IPS-18a (cell line): ENCODE data around the gene NPPB.

Source experiments
- H3K27ac ChIP-seq: one replicate; pipeline ENCODE4 v1.5.1; 2013; ENCODE audit warnings: low read length
- H3K27me3 ChIP-seq: one replicate; pipeline ENCODE4 v1.6.1; 2013; ENCODE audit warnings: mild to moderate bottlenecking, low read length; ENCODE audit not compliant: control insufficient read depth, insufficient read depth
- H3K36me3 ChIP-seq: one replicate; pipeline ENCODE4 v1.6.1; 2013; ENCODE audit warnings: low read depth, low read length; ENCODE audit not compliant: control insufficient read depth
- H3K4me1 ChIP-seq: one replicate; pipeline ENCODE4 v1.6.1; 2013; ENCODE audit warnings: low read depth, low read length; ENCODE audit not compliant: control insufficient read depth
- H3K4me3 ChIP-seq: one replicate; pipeline ENCODE4 v1.5.1; 2013; ENCODE audit warnings: low read length
- H3K9ac ChIP-seq: one replicate; pipeline ENCODE4 v1.6.1; 2013; ENCODE audit warnings: mild to moderate bottlenecking, low read length, moderate library complexity
- H3K9me3 ChIP-seq: one replicate; pipeline ENCODE4 v1.6.1; 2013; ENCODE audit warnings: low read depth, low read length; ENCODE audit not compliant: control insufficient read depth

NPPB gene

GRCh38 chr1:11879311-11880180 is 20.8 kb upstream of the NPPB start:
- Histone ChIP-seq H3K36me3 (no peaks in the 10 kb centered on the region), H3K27me3 (no peaks in the 10 kb centered on the region), H3K4me3 (no peak overlapping the region), H3K4me1 (no peaks in the 10 kb centered on the region), H3K9me3 (no peaks in the 10 kb centered on the region), H3K9ac (no peak overlapping the region), H3K27ac (no peak overlapping the region)

GRCh38 chr1:11878891-11879190 is 20.1 kb upstream of the NPPB start:
- Histone ChIP-seq H3K36me3 (no peaks in the 10 kb centered on the region), H3K9ac (no peak overlapping the region), H3K27ac (no peak overlapping the region), H3K9me3 (no peaks in the 10 kb centered on the region), H3K4me3 (no peak overlapping the region), H3K4me1 (no peaks in the 10 kb centered on the region), H3K27me3 (no peaks in the 10 kb centered on the region)

- Histone ChIP-seq H3K4me1 (no peaks in the 10 kb centered on the region), H3K9ac (no peak overlapping the region), H3K36me3 (no peaks in the 10 kb centered on the region), H3K27me3 (no peaks in the 10 kb centered on the region), H3K27ac (no peak overlapping the region), H3K4me3 (no peak overlapping the region), H3K9me3 (no peaks in the 10 kb centered on the region)
These were observed 19.5 kb upstream of the NPPB start for GRCh38 chr1:11878081-11878890.

GRCh38 chr1:11877074-11877473 is 18.3 kb upstream of the NPPB start:
- Histone ChIP-seq H3K27me3 (no peaks in the 10 kb centered on the region), H3K27ac (no peak overlapping the region), H3K9me3 (no peaks in the 10 kb centered on the region), H3K4me3 (no peak overlapping the region), H3K9ac (no peak overlapping the region), H3K4me1 (no peaks in the 10 kb centered on the region), H3K36me3 (no peaks in the 10 kb centered on the region)

GRCh38 chr1:11875094-11875493 is 16.3 kb upstream of the NPPB start:
- no peaks in the 10 kb centered on the region for H3K27me3 ChIP-seq
- H3K4me3 ChIP-seq, result no peak overlapping the region
- no peak overlapping the region for H3K9ac ChIP-seq
- no peaks in the 10 kb centered on the region for H3K4me1 ChIP-seq
- H3K9me3 ChIP-seq, result no peaks in the 10 kb centered on the region
- no peak overlapping the region for H3K27ac ChIP-seq
- no peaks in the 10 kb centered on the region for H3K36me3 ChIP-seq

GRCh38 chr1:11874624-11875023 is 15.9 kb upstream of the NPPB start:
- H3K4me1 ChIP-seq, result no peaks in the 10 kb centered on the region
- no peak overlapping the region for H3K27ac ChIP-seq
- no peak overlapping the region for H3K4me3 ChIP-seq
- no peak overlapping the region for H3K9ac ChIP-seq
- no peaks in the 10 kb centered on the region for H3K27me3 ChIP-seq
- no peaks in the 10 kb centered on the region for H3K9me3 ChIP-seq
- H3K36me3 ChIP-seq, result no peaks in the 10 kb centered on the region

- Histone ChIP-seq H3K9ac (no peak overlapping the region), H3K27me3 (no peaks in the 10 kb centered on the region), H3K4me3 (no peak overlapping the region), H3K9me3 (no peaks in the 10 kb centered on the region), H3K27ac (no peak overlapping the region), H3K36me3 (no peaks in the 10 kb centered on the region), H3K4me1 (no peaks in the 10 kb centered on the region)
These were observed 15.5 kb upstream of the NPPB start for GRCh38 chr1:11874258-11874562.

- Histone ChIP-seq H3K27ac (no peak overlapping the region), H3K9me3 (no peaks in the 10 kb centered on the region), H3K27me3 (no peaks in the 10 kb centered on the region), H3K9ac (no peak overlapping the region), H3K36me3 (no peaks in the 10 kb centered on the region), H3K4me1 (no peaks in the 10 kb centered on the region), H3K4me3 (no peak overlapping the region)
These were observed 14.9 kb upstream of the NPPB start for GRCh38 chr1:11873395-11874257.

- Histone ChIP-seq H3K9ac (no peak overlapping the region), H3K9me3 (no peaks in the 10 kb centered on the region), H3K4me1 (no peaks in the 10 kb centered on the region), H3K36me3 (no peaks in the 10 kb centered on the region), H3K27ac (no peak overlapping the region), H3K27me3 (no peaks in the 10 kb centered on the region), H3K4me3 (no peak overlapping the region)
These were observed 13.8 kb upstream of the NPPB start for GRCh38 chr1:11872545-11872944.

GRCh38 chr1:11869650-11870207 is 11.0 kb upstream of the NPPB start:
- H3K27me3 ChIP-seq, result no peaks in the 10 kb centered on the region
- H3K27ac ChIP-seq, result no peak overlapping the region
- H3K9ac ChIP-seq, result no peak overlapping the region
- no peak overlapping the region for H3K4me3 ChIP-seq
- H3K9me3 ChIP-seq, result no peaks in the 10 kb centered on the region
- no peaks in the 10 kb centered on the region for H3K4me1 ChIP-seq
- no peaks in the 10 kb centered on the region for H3K36me3 ChIP-seq

GRCh38 chr1:11869104-11869503 is 10.4 kb upstream of the NPPB start:
- no peaks in the 10 kb centered on the region for H3K36me3 ChIP-seq
- H3K27me3 ChIP-seq, result no peaks in the 10 kb centered on the region
- H3K4me3 ChIP-seq, result no peak overlapping the region
- no peak overlapping the region for H3K9ac ChIP-seq
- no peaks in the 10 kb centered on the region for H3K4me1 ChIP-seq
- H3K27ac ChIP-seq, result no peak overlapping the region
- H3K9me3 ChIP-seq, result no peaks in the 10 kb centered on the region
